Measurements from ENCODE around the gene NDST1. TPM values are rescaled to one million over a fixed set of nuclear protein-coding genes. Genes with fewer than 3 reads are reported as not detected.

The NDST1 gene
- total RNA-seq, 2 experiments from 2014 or later: 9.5 to 26.6 TPM

DNA sequence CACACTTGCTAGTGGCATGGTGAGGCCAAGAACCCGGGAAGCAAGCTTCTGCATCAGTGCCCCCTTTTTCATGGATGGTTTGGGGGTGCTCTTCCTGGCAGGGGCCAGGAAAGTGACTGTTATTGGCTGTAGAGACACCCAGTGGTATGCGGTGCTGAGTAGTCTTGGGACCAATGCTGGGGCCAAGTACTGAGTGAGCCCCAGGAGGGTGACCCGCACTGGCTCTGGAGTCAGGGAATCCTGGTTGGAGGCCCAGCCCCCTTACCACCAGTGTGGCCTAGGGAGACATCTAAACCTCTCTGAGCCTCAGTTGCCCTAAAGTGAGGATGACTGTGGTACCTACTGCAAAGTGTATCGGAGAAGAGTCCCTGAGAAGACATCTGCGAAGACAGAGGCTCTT is 91.3 kb downstream of the NDST1 start:
- Histone ChIP-seq H3K9me2 (ENCODE audit: insufficient read depth, low read length) (no peaks in the 10 kb centered on the region), H3K4me1 (ENCODE audit: insufficient read depth, low read length, poor library complexity, severe bottlenecking) (no peaks in the 10 kb centered on the region), H3K4me2 (ENCODE audit: low read length) (no peak overlapping the region), H2AFZ (ENCODE audit: low read length) (no peak overlapping the region), H4K20me1 (ENCODE audit: insufficient read depth, low read length) (no peaks in the 10 kb centered on the region), H3K36me3 (ENCODE audit: insufficient read depth, low read length) (no peaks in the 10 kb centered on the region), H3K79me2 (ENCODE audit: insufficient read depth, low read depth, low read length) (no peaks in the 10 kb centered on the region), H3K4me3 (ENCODE audit: low read depth, low read length, poor library complexity, severe bottlenecking) (no peak overlapping the region), H3K9me3 (ENCODE audit: low read length) (no peaks in the 10 kb centered on the region), H3K27ac (ENCODE audit: low read depth, low read length, poor library complexity, severe bottlenecking) (no peak overlapping the region)
- intact Hi-C loops (cut with micrococcal nuclease; ENCODE audit: unreplicated experiment): no loop called here
- CTCF ChIA-PET (ENCODE audit: unreplicated experiment): no interaction called here
- no peak for DNase-seq (ENCODE audit: low spot score)
- POLR2A ChIA-PET: interaction anchor here (1.0 kb wide), 1 partner anchor 116 kb away, joined by 5 read pairs; no protein-coding TSS in a partner anchor
- TF ChIP-seq, protein P1, sequence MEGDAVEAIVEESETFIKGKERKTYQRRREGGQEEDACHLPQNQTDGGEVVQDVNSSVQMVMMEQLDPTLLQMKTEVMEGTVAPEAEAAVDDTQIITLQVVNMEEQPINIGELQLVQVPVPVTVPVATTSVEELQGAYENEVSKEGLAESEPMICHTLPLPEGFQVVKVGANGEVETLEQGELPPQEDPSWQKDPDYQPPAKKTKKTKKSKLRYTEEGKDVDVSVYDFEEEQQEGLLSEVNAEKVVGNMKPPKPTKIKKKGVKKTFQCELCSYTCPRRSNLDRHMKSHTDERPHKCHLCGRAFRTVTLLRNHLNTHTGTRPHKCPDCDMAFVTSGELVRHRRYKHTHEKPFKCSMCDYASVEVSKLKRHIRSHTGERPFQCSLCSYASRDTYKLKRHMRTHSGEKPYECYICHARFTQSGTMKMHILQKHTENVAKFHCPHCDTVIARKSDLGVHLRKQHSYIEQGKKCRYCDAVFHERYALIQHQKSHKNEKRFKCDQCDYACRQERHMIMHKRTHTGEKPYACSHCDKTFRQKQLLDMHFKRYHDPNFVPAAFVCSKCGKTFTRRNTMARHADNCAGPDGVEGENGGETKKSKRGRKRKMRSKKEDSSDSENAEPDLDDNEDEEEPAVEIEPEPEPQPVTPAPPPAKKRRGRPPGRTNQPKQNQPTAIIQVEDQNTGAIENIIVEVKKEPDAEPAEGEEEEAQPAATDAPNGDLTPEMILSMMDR (conservative IDR thresholded peaks at IDR 0.05; ENCODE audit: low read length): no peak
- no peak for TF ChIP-seq EZH2phosphoT487 (IDR thresholded peaks at IDR 0.05; ENCODE audit: borderline replicate concordance, low read depth, low read length)
- no TSS peak for BruUV-seq (replicated peaks)

GRCh38 chr5:150599917-150600511 is 92.1 kb downstream of the NDST1 start:
- intact Hi-C loops (cut with micrococcal nuclease; ENCODE audit: unreplicated experiment): no loop called here
- H3K4me1 ChIP-seq (ENCODE audit: insufficient read depth, low read length, poor library complexity, severe bottlenecking): no peaks in the 10 kb centered on the region
- H3K27ac ChIP-seq (ENCODE audit: low read depth, low read length, poor library complexity, severe bottlenecking): no peak overlapping the region
- no peaks in the 10 kb centered on the region for H4K20me1 ChIP-seq (ENCODE audit: insufficient read depth, low read length)
- H3K36me3 ChIP-seq (ENCODE audit: insufficient read depth, low read length): no peaks in the 10 kb centered on the region
- no peaks in the 10 kb centered on the region for H3K9me3 ChIP-seq (ENCODE audit: low read length)
- no peak for TF ChIP-seq EZH2phosphoT487 (IDR thresholded peaks at IDR 0.05; ENCODE audit: borderline replicate concordance, low read depth, low read length)
- TF ChIP-seq, protein P1 (conservative IDR thresholded peaks at IDR 0.05; ENCODE audit: low read length): no peak
- no peaks in the 10 kb centered on the region for H3K79me2 ChIP-seq (ENCODE audit: insufficient read depth, low read depth, low read length)
- CTCF ChIA-PET (ENCODE audit: unreplicated experiment): no interaction called here
- no TSS peak for BruUV-seq (replicated peaks)
- no peak for DNase-seq (ENCODE audit: low spot score)
- H3K4me3 ChIP-seq (ENCODE audit: low read depth, low read length, poor library complexity, severe bottlenecking): no peak overlapping the region
- H3K9me2 ChIP-seq (ENCODE audit: insufficient read depth, low read length): no peaks in the 10 kb centered on the region
- no peak overlapping the region for H3K4me2 ChIP-seq (ENCODE audit: low read length)
- POLR2A ChIA-PET: interaction anchor here (0.5 to 1.0 kb wide), 2 partner anchors 117 to 1135 kb away, joined by 3 to 5 read pairs; no protein-coding TSS in a partner anchor
- no peak overlapping the region for H2AFZ ChIP-seq (ENCODE audit: low read length)
